T-helper 1 cell treated with Interleukin-12 subunit alpha and Interleukin-12 subunit beta and Interleukin-4 antibody, amounts not matched to agents 30 ng/mL and 1 ng/mL, for 36 hours (primary cell): ENCODE results near the gene RER1. TPM values are rescaled to one million over a fixed set of nuclear protein-coding genes. Genes with fewer than 3 reads are reported as not detected.

Source experiments
- intact Hi-C: fragments of 100-400 bp; cut with micrococcal nuclease; formaldehyde crosslinking; loops from one replicate; pipeline ENCODE4 v1.15.1; 2024
- total RNA-seq: library from RNA; stranded (reverse); gene quantifications from 2 replicates; pipeline ENCODE4 v1.2.3, GENCODE V29; 2022

The RER1 gene
- total RNA-seq, 1 donor from 2014 or later: 162 TPM

- intact Hi-C loops: no loop called here
Observed at GRCh38 chr1:2353551-2354438, 37.8 kb upstream of the RER1 start.

DNA sequence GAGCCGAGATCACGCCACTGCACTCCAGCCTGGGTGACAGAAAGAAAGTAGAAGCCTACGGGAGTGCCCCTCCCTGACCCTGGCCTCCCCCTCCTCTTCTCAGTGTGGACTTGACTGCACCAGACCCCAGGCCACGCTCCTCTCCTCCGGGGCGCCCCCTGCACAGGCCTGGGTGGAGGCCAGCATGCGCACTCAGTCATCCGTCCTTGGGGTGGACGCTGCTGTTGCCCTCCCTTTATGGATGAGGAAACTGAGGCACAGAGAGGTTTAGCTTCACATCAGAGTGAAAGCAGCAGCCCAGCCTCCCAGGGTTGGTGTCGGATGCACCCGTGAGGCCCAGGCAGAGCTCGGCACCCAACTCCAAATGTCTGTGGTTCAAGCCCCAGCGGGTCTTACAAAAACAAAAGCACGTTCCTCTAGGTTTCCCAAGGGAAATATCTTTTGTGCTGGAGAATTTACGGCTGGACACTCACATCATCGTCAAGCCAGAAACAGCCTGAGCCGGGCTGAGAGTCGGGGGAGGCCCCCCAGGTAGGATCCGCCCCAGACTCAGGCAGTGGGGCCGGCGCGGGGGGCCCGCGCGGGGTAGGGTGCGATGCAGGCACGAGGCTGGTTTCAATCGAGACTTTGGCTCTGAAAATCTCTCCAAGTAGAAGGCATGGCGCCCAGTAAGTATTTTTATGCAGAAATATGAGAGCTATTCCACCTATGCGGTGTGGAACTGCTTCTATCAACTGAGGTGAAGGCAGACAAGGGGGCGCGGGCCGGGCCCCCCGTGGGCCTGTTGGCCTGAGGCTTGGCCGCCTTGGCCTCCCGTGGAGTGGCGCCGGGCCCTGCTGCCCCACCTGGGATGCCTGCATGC, 36.9 kb upstream of the RER1 start:
- intact Hi-C loops: no loop called here

GRCh38 chr1:2355373-2356261, 36.0 kb upstream of the RER1 start:
- intact Hi-C loops: no loop called here

DNA sequence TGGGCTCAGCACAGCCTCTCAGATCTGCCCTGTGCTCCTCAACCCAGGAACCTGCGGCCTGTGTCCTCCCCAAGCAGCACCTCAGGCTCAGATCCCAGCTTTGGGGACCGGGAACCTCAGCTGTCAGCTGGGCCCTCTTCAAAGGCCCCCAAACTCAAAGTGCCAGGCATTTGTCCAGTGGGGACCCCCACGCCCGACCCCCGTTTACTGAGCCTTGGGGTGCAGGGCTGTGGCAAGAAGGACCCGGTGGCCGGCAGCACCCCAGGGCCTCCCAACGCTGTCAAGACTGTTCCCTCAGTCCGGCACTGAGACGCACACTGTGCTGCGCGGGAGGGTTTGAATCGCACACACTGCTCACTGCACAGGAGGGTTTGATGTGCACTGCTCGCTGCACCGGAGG, 35.2 kb upstream of the RER1 start:
- intact Hi-C loops: no loop called here

GRCh38 chr1:2356911-2357845, 34.5 kb upstream of the RER1 start:
- intact Hi-C loops: no loop called here

- intact Hi-C loops: no loop called here
Observed at GRCh38 chr1:2358072-2358471, 33.6 kb upstream of the RER1 start.

- intact Hi-C loops: no loop called here
Observed at GRCh38 chr1:2358651-2359640, 32.7 kb upstream of the RER1 start.

- intact Hi-C loops: no loop called here
Observed at GRCh38 chr1:2360588-2361364, 30.9 kb upstream of the RER1 start.

DNA sequence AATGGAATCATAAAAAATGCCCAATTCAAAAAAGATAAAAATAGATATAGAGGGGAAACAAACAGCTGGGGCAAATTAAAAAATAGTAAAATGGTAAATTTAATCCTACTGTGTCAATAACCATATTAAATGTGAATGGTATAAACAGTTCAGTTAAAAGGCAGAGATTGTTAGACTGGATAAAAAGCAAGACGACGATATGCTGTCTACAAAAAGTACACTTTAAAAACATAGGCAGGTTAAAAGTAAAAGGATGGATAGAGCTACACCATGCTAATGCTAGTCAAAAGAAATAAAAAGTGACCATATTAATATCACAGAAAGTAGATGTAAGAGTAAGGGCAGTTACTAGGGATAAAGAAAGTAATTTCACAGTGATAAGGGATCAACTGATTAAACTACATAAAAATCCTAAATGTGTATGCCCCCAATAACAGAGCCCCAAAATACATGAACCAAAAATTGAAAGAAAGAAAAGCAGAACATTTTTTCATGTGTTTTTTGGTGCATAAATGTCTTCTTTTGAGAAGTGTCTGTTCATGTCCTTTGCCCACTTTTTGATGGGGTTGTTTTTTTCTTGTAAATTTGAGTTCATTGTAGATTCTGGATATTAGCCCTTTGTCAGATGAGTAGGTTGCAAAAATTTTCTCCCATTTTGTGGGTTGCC, 27.7 kb upstream of the RER1 start:
- intact Hi-C loops: no loop called here

GRCh38 chr1:2368053-2368744, 23.4 kb upstream of the RER1 start:
- intact Hi-C loops: no loop called here

GRCh38 chr1:2372551-2373490, 18.8 kb upstream of the RER1 start:
- intact Hi-C loops: no loop called here

DNA sequence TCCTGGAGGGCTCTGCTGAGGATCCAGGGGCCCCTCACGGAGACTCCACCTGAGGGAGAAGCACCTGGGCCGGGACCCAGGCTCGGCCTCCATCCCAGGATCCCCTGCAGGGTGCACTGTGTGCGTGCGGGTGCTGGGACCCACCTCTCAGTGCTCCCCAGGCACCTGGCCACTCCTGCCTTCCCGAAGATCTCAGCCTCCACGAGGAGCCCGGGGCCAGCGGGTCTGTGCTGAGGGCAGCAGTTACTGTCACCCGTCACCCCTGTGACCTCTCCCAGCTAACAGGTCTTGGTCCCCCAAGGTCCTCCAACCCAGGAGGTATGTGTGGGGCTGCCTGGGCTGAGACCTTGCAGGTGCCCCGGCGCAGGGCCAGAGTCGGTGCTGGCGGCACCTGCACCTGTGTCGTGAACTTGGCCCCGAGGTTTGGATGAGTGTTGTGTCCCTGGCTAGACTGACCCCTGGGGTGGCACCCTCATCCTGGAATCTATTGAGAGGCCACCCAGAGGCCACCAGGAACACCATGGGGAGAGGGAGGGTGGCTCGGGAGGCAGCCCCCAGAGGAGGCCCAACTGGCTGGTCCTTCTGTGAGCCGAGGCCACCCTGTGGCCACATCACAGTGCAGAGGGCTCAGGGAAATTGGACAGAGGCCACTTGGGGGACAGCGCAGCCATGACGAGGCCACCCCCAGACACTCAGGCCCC, 17.9 kb upstream of the RER1 start:
- intact Hi-C loops: no loop called here

GRCh38 chr1:2374252-2375155, 17.1 kb upstream of the RER1 start:
- intact Hi-C loops: no loop called here

GRCh38 chr1:2375246-2375922, 16.3 kb upstream of the RER1 start:
- intact Hi-C loops: no loop called here
